A673 (cell line): ENCODE measurements around the gene ARMH3.

Experiments
- EZH2 ChIP-seq: fragments of 200-600 bp; sonication (generic); IDR thresholded peaks from 2 replicates; pipeline ENCODE4 v1.6.1; 2017; ENCODE audit warnings: borderline replicate concordance, low read depth, mild to moderate bottlenecking, mixed read lengths, antibody characterized with exemption, low read length; ENCODE audit not compliant: poor library complexity, severe bottlenecking
- TF ChIP-seq, protein P1 (sequence below): fragments of 300-800, 200-600 bp; sonication (generic); conservative IDR thresholded peaks from 2 replicates; pipeline ENCODE4 v1.5.1; 2017; ENCODE audit warnings: low read depth, mild to moderate bottlenecking, antibody characterized with exemption, low read length, moderate library complexity, mixed read lengths

GRCh38 chr10:102040305-102041050, 15.5 kb downstream of the ARMH3 start:
- TF ChIP-seq, protein P1, sequence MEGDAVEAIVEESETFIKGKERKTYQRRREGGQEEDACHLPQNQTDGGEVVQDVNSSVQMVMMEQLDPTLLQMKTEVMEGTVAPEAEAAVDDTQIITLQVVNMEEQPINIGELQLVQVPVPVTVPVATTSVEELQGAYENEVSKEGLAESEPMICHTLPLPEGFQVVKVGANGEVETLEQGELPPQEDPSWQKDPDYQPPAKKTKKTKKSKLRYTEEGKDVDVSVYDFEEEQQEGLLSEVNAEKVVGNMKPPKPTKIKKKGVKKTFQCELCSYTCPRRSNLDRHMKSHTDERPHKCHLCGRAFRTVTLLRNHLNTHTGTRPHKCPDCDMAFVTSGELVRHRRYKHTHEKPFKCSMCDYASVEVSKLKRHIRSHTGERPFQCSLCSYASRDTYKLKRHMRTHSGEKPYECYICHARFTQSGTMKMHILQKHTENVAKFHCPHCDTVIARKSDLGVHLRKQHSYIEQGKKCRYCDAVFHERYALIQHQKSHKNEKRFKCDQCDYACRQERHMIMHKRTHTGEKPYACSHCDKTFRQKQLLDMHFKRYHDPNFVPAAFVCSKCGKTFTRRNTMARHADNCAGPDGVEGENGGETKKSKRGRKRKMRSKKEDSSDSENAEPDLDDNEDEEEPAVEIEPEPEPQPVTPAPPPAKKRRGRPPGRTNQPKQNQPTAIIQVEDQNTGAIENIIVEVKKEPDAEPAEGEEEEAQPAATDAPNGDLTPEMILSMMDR: no peak
- TF ChIP-seq EZH2: no peak
